Cardiac ventricle fibroblast (primary cell): ENCODE results near the gene IL22. TPM values are rescaled to one million over a fixed set of nuclear protein-coding genes. Genes with fewer than 3 reads are reported as not detected.

Experiments
- total RNA-seq: library from RNA; depleted of rRNA; stranded (reverse); fragments of >200 nt; gene quantifications from 2 replicates; pipeline ENCODE4 v1.2.3, GENCODE V29; 2015

IL22 gene
- not detected in 2 replicates for total RNA-seq

DNA sequence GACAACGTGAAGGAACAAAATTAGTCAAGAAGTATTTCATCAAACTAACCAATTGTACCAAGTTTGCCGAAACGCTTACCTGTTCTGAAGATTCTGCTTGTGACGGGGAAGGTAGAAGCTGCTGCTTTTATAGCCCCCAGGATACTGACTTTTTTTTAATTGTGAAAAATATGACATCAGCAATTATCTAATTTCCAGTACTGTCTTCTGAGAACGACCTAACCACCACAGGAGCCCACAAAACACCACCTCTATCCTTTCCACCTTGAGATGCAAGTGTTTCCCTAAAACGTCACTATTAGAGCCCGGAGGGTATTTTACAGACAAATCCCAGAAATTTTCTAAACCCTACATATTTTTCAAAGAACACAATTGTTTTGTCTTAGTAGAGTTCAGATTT, at the start of gene IL22:
Gene IL22 (minus strand): TSS at position 101 of the 400 bp plus-strand sequence. CDS start 156 bp downstream, outside the sequence.

DNA sequence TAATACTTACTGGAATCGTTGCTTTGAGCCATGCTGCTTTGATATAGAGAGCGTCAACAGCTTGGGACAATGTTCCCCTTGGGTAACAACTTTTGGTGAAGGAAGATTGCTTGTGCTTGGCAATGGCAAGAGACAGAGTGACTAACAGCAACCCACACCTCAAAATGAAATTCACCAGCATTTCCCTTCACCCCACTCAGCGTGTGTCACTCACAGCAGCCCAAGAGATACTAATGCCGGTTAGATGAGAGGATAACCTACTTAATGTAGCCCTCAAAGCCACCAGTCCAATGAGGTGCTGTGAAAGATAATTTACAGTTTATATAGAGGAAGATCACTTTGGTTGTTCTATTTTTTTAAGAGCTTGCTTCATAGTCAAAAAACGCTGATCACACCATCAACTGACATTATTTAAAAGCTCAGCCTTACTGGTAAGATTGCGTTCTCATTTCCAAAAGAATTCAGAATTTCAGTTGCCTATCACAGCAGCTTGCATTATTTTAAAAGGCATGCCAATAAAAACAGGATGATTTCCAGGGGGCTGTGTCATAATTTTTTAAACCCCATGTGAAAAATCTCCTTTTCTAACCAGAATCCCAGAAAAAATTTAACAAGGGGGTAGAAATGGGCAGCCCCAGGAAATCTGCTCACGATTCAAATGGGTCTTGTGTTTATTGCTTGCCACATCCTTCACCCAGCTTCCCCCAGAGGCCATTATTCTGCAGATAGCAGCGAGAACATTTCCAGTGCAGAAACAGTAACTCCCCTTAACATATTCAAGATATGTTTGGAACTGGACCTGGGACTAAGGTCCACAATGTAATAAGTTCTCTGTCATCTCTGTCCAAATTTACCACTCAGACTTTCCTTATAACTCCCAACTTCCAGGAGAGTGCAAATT, 27.6 kb downstream of the IL22 start, which contains the start of gene IL26:
Gene IL26 (minus strand): TSS at position 235 of the 901 bp plus-strand sequence. CDS start 54 bp downstream, at position 181.

Other genes with a start within 250 kb of the IL22 start
- gene IFNG, start 93.9 kb downstream of the IL22 start, total RNA-seq, result not detected in 2 replicates
- gene IL26, start 27.8 kb downstream of the IL22 start, total RNA-seq, result not detected in 2 replicates
- gene MDM1, start 78.8 kb upstream of the IL22 start, total RNA-seq, result 3.2 and 3.7 TPM in 2 replicates